CD4-positive, alpha-beta T cell treated with Interleukin-6 for 4 hours (primary cell): Measurements from ENCODE around the gene AKR1C8.
"Not testable (repeated sequence)": the region's sequence is repeated elsewhere in the genome, so short reads cannot be mapped to it uniquely, and the experiment has no call there.

Experiments
- DNase-seq: peaks from one replicate; pipeline ENCODE4 v3.0.0-alpha.2; 2020; ENCODE audit warnings: mixed read lengths

Gene AKR1C8

DNA sequence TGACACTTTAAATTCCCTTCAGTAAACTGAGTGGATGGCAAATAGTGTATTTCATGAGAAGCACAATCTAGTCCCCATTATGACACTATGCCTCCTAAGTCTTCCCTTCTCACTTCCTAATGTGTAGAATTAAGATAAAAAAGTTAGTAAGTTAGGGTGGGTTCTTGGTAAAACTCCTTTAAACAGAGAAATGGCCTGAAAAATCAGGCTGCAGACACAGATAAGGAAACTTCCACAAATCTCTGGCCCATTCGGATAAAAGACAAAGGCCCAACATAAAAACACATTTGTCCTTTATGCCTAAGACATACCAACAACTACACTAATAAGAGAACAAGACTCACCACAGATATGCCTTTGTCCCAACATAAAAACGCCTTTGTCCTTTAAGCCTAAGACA lies 21.5 kb downstream of the AKR1C8 start:
- no peak for DNase-seq

DNA sequence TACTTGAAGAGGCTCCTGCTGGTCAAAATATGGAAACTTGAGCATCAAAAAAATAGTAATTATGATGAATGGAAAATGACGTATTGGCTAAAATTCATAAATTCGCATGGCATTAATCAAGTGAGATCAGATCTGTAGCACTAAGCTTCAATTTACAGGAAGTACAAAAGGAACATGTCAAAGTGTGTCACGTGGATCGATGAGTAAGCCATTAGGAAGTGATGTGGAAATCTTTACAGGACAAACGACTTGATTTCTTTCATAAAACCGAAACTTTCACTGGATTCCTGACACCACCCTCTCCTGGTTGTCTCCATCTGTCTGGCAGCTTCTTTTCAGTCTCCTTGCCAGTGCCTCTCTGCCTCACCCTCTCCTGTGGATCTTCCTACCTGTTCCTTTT lies 25.8 kb downstream of the AKR1C8 start:
- DNase-seq: no peak

DNA sequence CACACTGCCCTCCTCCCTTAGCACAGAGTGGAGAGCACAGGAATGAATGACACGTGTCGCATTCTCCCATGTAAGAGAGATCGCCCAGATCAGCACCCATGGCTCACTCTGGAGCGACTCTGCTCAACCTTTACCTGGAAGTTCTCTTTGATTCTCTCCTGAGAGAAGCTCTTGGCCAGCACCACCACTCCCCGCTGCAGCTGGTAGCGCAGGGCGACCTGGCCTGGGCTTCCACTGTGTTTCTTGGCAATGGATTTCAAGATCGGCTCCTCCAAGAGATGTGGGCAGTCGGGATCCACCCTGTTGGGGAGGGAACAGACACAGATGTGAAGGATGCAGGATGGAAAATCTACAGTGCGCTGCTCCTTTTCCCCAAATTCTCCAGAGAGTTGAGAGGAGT lies 27.4 kb downstream of the AKR1C8 start:
- no peak for DNase-seq

DNA sequence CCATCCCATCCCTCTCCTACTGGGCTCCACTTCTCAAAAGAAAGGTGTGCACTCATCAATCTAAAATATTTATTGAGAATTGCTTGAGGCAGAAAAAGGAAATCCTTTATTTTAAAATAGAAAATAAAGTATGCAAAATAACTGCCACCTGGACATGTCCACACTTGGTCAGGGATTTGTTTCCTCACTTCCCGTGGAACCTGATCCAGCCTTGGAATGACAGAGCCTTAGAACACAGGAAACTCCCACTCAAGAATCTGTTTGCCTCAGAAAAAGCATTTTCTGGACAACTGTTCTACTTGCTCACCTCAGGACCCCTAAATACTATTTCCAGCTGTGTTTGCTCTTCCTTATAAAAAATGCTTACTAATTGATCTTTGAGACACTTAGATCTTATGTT lies 29.0 kb downstream of the AKR1C8 start:
- DNase-seq: no peak

DNA sequence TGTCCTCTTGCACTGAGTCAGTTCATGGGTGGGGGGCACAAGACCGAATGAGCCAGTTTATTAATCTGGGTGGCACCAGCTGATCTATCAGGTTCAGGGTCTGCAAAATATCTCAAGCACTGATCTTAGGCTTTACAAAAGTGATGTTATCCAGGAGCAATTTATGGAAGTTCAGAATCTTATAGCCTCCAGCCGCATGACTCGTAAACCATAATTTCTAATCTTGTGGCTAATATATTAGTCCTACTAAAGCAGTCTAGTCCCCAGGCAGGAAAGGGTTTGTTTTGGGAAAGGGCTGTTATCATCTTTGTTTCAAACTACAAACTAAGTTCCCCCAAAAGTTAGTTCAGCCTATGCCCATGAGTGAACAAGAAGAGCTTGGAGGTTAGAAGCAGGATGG lies 33.9 kb downstream of the AKR1C8 start:
- DNase-seq: no peak

DNA sequence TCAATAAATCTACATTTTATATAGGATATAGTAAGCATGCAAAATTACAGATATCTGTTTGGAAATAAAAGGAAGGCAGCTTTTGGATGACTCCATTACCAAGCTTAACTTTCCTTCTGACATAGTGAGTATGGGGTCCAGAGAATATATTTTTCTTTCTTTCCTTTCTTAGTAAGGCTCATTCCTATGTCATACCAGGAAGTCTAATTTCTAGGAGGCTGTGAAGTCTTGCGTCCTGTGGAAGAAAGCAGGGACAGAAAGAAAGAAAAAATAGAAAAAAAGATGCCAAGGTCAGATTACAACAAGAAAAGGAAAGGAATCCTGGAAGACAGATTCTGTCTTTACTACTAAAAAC lies 36.3 kb downstream of the AKR1C8 start:
- no peak for DNase-seq

DNA sequence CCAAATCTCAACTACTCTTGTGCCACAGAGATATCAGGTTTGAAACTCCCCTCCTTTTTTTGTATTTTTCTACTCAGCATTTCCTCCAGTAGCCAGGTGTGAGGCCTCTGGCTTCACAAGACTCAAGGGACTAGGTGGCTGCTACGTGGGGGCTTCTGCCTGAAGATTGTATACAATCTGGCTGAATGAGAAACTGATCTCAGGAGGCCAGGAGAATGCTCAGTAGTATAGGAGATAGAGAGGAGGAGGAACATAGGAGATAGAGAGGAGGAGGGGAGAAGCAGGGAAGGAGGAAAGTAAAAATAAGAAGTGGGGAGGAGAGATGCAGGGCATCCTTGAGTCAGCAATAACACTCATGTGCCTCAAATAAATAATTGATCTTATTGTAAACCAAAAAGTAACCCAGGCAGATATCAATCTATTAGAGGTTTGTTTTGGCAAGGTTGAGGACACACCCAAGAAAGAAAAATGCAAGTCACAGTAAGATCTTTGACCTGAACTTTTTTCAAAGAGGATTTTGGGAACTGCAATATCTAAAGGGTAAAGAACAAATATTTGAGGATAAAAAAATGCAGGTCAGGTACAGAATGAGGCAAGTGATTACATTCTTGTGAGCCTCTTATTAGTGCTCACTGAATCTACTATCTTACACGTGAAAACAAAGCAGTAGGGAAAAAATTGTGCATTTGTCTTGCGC lies 36.8 kb downstream of the AKR1C8 start:
- no peak for DNase-seq

DNA sequence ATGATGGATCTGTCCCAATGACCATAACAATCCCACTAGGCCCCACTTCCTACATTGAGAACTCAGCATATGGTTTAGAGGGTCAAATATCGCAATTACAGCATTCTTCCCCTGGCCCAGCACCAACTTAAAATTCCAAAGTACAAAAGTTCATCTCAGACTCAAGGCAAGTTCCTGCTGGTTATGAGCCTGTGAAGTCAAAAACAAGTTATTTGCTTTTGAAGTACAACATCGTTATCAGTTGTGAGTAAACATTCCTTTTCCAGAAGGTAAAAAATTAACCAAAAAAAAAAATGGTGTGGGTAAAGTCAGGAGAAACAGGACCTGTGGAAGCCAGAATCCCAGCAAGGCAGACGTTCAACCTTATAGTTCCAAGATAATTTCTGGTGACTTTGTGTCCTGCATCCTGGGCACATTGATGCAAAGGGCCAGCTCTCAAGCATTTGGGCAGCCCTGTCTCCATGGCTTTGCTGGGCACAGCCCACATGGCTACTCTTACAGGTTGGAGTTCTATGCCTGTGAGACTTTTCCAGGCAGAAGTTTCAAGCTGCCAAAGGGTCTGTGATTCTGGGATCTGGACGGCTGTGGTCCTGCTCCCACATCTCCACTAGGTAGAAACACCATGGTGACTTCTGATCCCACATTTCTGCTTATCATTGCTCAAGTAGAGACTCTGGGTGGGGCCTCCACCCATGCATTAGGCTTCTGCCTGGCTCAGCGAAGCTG lies 37.5 kb downstream of the AKR1C8 start:
- no peak for DNase-seq

DNA sequence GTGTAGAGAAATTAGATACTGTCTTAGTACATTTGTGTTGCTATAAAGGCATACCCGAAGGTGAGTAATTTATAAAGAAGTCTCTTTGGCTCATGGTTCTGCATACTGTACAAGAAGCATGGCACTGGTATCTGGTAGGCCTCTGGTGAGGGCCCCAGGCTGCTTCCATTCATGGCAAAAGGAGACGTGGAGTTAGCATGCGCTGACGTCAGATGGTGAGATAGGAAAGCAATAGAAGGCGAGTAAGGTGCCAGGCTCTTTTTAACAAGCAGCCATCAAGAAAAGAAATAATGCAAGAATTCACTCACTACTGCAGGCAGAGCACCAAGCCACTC lies 38.1 kb downstream of the AKR1C8 start:
- no peak for DNase-seq

DNA sequence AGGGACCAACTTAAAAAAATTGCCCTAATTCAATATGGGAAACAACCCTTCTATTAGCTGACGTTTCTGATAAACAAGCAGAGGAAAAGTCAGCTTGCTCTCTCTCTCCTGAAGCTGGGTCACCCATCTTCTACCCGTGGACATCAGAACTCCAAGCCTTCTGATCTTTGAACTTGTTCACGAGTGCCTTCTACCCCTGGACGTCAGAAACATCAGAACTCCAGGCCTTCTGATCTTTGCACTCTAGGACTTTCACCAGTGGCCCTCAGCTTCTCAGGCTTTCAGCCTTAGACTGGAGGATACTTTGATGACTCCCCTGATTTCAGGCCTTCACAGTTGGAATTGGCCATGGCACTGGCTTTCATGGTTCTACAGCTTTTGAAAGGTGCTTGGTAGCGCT lies 41.8 kb downstream of the AKR1C8 start:
- no peak for DNase-seq

DNA sequence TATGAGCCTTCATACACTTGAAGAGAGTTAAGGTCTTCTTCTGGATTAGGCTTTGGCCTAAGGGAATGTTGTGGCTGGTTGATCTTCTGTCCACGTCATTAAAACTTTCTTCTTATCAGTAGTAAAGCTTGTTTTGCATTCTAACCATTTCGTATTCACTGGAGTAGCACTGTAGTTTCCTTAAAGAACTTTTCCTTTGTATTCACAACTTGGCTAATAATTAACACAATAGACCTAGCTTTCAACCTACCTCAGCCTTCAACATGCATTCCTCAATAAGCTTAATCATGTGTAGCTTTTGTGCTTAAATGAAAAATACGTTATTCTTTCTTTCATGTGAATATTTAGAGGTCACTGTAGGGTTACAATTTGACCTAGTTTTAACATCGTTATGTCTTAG lies 42.8 kb downstream of the AKR1C8 start:
- DNase-seq: no peak

DNA sequence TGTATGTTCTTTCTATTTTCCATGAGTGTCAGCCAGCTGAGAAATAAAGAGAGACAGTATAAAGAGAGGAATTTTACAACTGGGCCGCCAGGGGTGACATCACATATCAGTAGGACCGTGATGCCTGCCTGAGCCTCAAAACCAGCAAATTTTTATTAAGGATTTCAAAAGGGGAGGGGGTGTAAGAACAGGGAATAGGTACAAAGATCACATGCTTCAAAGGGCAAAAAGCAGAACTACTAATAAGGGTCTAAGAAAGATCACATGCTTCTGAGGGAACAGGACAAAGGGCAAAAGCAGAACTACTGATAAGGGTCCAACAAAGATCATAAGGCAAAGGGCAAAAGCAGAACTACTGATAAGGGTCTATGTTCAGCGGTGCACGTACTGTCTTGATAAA lies 47.3 kb downstream of the AKR1C8 start:
- DNase-seq: not testable (repeated sequence)

DNA sequence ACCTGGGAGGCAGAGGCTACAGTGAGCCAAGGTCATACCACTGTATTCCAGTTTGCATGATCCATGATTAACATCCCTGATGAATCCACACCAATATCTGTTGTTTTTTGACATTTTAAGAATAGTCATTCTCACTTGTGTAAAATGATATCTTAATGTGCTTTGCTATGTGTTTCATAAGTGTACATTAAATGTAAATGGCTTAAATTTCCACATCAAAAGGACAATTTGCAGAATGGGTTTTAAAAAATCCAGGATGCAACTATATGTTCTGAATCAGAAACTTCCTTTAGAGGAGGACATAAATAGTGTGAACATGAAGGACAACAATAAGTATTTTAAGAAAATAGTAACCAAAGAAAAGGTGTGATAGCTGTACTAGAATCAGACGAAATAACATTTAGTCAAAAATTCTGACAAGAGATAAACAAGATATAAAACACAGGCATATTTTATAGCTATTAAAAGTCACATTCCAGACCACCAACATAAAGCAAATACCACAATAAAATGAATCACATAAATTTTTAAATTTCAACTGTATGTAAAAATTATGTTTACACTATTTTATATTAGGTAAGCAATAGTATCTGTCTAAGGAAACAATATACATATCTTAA lies 48.4 kb downstream of the AKR1C8 start:
- DNase-seq: no peak

DNA sequence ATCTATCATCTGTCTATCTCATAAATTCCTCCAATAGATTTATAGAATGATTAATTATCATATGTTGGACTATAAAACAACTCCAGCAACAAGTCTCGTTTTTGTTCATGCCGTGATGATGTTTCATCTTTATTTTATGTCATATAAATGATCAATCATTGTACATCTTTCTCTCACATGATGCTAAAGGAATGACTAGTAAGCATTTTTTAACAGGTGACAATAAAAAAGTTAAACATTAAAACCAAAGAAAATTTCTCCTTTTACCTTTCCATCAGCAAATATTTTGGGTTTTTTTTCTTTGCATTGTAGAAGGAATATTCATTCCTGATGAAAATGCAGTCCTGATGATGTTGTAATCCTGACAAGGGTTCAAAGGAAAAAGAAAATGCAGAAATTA lies 49.4 kb downstream of the AKR1C8 start:
- no peak for DNase-seq

DNA sequence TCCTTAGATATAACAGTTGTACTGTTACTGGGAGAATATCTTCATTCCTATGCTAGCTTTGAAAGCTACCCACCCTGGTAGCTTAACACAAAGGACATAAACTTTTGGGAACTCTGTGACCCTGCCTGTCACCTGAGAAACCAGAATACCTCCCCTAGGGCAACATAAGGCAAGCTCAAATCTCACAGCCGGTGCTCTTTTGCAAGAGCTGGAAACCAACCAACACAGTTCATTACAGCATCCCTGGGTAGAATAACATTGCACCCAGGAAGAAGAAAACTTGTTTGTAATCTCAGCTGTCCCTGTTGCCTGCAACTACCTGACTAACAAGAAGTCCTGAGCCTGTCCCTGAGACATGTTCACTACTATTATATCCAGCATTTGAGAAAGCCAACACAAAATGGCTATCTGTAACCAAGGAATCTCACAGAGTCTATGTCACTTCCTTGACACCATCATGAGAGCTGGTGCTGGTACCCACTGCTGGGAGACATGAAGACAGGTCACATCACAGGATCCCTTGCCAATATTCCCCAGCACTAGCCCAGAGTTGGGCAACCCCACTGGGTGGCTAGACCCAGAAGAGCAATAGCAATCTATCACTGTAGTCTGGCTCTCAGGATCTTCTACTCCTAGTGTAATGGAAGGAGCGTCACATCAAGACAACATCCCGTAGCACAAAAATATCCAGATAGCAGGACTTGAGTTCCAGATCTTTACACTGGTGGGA lies 59.5 kb downstream of the AKR1C8 start:
- no peak for DNase-seq

DNA sequence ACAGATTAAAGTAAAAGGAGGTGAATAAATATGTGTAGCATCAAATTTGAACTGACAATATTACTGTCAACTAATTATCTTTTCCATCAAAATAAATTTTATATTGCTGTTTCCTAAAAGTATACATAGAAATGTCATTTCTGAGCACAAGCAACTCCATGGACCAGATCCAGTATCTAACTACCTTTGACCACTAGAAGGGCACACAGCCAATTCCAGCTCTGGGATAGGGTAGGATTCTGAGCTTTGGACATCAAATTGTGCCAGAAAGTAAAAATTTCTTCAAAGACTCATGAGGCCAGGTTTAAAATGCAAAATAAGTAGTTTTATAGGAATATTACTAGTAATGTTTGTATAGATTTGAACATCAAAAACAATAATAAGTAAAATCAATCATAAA lies 61.1 kb downstream of the AKR1C8 start:
- DNase-seq: no peak

DNA sequence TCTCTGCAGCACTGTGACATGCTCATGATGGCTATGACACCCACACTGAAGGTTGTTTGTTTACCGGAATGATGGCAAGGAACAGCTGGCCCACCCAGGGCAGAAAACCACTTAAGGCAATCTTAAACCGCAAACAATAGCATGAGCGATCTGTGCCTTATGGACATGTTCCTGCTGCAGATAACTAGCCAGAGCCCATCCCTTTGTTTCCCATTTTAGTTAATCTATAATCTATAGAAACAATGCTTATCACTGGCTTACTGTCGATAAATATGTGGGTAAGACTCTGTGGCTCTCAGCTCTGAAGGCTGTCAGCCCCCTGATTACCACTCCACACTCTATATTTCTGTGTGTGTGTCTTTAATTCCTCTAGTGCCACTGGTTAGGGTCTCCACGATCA lies 65.0 kb downstream of the AKR1C8 start:
- not testable (repeated sequence) for DNase-seq

DNA sequence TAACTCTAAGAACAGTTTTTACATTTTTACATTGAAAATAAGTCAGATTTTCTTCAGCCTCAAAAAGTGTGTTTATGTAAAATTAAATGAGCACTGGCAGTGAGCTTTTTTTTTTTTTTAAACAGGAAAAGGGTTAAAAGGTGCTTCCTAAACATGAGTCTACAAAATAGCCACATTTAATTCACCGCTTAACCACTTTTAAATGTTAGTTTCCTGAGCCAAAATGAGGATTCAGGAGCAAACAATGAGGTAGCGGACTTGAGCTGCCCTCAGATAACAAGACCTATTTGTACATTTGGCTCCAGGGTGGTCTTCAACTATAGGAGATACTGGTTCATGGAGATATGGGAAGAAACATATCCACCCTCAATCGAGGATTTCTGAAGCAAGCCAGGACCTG lies 67.9 kb downstream of the AKR1C8 start:
- DNase-seq: no peak

DNA sequence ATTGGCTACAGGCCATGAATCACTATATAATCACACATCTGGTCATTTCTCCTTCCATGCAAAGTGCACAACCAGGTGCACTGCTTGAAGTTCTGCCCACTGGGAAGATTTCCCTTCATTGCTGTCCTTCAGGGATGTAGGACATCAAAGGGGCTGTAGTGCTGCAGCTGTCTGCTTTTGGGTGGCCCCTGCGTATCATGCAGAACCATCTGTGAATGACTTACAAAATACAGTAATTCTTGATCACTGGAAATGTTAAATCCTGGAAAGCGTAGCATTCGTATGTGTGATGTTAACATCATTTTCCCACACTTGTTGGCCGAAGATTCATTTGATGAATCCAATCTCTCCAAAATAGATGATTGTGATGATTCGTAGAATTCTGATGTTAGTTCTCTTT lies 68.3 kb downstream of the AKR1C8 start:
- no peak for DNase-seq

DNA sequence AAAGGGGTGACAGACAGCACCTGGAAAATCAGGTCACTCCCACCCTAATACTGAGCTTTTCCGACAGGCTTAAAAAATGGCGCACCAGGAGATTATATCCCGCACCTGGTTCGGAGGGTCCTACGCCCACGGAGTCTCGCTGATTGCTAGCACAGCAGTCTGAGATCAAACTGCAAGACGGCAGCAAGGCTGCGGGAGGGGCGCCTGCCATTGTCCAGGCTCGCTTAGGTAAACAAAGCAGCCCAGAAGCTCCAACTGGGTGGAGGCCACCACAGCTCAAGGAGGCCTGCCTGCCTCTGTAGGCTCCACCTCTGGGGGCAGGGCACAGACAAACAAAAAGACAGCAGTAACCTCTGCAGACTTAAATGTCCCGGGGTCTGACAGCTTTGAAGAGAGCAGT lies 75.1 kb downstream of the AKR1C8 start:
- not testable (repeated sequence) for DNase-seq

DNA sequence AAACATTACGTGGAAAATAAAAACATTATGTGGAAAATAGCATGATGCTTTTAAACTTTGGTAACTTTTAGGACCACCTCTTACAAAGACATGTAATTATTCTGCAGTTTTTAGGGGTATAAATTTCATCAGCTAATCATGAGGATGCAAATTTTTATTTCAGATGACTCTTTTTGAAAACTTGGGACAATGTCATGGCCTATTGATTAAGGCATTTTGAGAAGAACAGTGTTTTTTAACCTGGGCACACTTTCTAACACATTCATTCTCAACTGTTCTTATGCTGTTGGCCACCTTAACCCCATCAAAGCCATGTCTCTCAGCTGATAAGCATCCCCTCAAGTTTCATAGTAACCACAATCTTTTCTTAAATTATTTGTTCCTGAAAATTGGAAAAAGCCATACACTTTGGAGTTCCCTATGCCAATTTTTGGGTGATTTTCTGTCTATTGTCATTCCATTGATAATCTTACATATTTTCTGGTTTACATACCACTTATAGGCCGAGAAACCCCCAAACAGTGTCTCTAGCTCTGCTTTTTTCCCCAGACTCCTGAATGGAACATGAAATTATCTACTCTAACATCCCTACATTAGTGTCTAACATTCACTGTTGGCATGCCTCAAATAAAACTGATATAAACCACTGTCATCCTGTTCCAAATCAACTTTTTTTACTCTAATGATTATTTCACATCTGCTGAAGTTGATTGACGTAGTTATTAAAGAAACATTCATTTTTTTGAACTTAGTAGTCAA lies 76.1 kb downstream of the AKR1C8 start:
- no peak for DNase-seq

DNA sequence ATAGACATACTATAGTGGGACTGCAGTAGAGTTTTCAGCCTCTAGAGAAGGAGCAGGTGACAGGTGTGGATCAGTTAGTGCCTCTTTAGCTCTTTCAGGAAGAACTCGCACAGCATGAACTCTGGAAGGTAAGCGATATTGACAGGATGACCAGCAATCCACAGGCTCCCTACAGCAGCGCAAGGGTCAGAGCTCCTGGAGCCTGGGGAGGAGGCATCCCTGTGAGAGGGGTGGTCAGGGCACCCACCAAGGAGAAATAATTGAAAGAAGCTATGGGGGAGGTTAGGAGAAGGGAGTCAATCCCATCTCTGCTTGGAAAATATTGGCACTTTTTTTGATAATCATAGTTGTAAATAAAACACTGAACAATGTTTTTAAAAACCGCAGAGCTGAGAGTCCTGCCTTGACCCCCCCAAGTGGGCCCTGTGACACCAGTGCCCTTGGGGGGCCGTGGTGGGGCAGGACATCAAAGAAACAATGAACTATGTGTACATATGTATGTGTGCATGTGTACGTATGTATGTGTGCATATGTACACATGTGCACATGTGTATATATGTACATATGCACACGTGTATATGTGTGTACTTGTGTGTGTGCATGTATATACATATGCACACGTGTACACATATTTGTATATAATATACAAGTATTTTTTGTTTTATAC lies 77.0 kb downstream of the AKR1C8 start:
- no peak for DNase-seq

DNA sequence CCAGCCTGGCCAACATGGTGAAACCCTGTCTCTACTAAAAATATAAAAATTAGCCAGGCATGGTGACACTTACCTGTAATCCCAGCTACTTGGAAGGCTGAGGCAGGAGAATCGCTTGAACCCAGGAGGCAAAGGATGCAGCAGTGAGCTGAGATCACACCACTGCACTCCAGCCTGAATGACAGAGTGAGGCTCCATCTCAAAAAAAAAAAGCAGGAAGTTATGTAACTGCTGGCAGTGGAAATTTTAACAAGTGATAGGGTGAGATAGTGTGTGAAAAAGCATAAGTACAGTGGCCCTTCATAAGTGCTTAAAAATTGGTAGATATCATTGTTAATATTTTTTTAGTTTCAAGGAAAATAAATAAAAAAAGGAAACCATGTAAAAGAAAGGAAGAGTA lies 78.4 kb downstream of the AKR1C8 start:
- DNase-seq: no peak
